ENCODE data around the gene LACC1. TPM values are rescaled to one million over a fixed set of nuclear protein-coding genes. Genes with fewer than 3 reads are reported as not detected.
A peak's percentile ranks its signal among the peaks of the same experiment; 100 is the strongest.

LACC1 gene
- total RNA-seq, 2 donors from 2014 or later, result 6.1 to 12.5 TPM

DNA sequence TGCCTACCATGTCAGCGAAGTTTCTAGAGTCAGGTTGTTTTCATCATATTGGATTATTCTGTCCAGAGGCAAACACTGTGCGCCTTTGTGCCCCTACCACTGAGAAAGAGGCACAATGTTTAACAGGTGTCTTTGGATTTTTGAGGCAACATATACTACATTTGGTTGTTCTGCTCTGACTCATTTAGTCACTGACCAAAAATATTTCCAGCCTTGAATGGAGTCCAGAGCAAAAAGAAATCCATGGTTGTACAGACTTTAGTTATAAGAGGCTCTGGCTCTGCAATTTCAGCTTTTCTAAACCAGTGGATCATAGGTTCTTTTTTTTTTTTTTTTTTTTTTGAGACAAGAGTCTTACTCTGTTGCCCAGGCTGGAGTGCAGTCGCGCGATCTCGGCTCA, 35.7 kb downstream of the LACC1 start:
- Histone ChIP-seq H3K36me3 (no peaks in the 10 kb centered on the region), H3K4me3 (no peak overlapping the region), H3K9me3 (no peaks in the 10 kb centered on the region), H3K27ac (no peak overlapping the region), H3K27me3 (replicated peaks; ENCODE audit: insufficient read depth) (no peaks in the 10 kb centered on the region), H3K4me1 (ENCODE audit: control insufficient read depth in 1 of 2, low read depth in 2 of 2) (peaks cover 5 to 24% of the 10 kb centered on the region in 2 donors)
- DNase-seq (ENCODE audit: low spot score) (no peak), ATAC-seq (ENCODE audit: insufficient number of reproducible peaks, low FRiP score, low read depth) (peak; percentile 70)
- TF ChIP-seq, protein P1, sequence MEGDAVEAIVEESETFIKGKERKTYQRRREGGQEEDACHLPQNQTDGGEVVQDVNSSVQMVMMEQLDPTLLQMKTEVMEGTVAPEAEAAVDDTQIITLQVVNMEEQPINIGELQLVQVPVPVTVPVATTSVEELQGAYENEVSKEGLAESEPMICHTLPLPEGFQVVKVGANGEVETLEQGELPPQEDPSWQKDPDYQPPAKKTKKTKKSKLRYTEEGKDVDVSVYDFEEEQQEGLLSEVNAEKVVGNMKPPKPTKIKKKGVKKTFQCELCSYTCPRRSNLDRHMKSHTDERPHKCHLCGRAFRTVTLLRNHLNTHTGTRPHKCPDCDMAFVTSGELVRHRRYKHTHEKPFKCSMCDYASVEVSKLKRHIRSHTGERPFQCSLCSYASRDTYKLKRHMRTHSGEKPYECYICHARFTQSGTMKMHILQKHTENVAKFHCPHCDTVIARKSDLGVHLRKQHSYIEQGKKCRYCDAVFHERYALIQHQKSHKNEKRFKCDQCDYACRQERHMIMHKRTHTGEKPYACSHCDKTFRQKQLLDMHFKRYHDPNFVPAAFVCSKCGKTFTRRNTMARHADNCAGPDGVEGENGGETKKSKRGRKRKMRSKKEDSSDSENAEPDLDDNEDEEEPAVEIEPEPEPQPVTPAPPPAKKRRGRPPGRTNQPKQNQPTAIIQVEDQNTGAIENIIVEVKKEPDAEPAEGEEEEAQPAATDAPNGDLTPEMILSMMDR (IDR thresholded peaks at IDR 0.05), result no peak

DNA sequence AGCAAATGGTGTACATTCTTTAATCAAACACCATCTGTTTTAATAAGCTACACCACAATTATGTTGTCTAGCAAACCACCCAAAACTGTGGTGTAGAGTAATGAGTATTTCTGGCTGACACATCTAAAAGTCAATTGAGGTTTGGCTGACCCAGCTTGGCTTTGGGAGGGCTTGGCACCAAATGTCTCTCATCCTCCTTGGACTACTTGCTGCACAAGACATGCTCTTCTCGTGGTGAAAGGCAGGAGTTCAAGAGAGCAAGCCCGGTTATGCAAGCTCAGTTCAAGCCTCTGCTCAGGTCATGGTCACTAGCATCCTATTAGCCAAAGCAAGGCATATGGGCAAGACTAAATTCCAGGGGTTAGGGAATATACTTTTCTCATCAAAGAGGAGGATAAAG, 37.1 kb downstream of the LACC1 start:
- no peak for ATAC-seq (ENCODE audit: insufficient number of reproducible peaks, low FRiP score, low read depth)
- Histone ChIP-seq H3K27me3 (replicated peaks; ENCODE audit: insufficient read depth) (no peaks in the 10 kb centered on the region), H3K4me3 (no peak overlapping the region), H3K9me3 (no peaks in the 10 kb centered on the region), H3K4me1 (ENCODE audit: control insufficient read depth in 1 of 2, low read depth in 2 of 2) (peaks cover 3 to 18% of the 10 kb centered on the region in 2 donors), H3K27ac (no peak overlapping the region), H3K36me3 (no peaks in the 10 kb centered on the region)
- TF ChIP-seq, protein P1 (IDR thresholded peaks at IDR 0.05), result no peak
- DNase-seq (ENCODE audit: low spot score), result no peak

DNA sequence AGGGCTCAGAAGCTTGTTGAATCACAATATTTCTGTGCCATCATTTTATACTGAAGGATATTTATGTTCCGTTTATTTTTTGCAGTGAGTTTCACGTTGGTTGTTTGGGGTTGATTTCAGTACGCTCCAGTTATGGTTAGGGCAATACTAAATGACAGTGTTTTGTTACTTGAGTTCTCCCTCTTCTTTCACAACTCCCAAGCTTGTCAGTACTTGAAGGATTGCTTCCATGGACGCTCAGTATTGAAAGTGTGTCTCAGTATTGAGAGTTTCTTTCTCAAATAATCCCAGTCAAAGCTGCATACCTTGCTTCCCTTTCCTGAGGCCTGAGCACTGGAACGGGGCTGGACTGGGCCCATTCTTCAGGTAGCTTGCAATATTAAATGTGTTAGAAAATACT, 38.9 kb downstream of the LACC1 start:
- no peak overlapping the region for H3K27ac ChIP-seq
- TF ChIP-seq, protein P1 (IDR thresholded peaks at IDR 0.05), result no peak
- no peak for ATAC-seq (ENCODE audit: insufficient number of reproducible peaks, low FRiP score, low read depth)
- no peaks in the 10 kb centered on the region for H3K36me3 ChIP-seq
- no peaks in the 10 kb centered on the region for H3K27me3 ChIP-seq (replicated peaks; ENCODE audit: insufficient read depth)
- H3K4me3 ChIP-seq, result no peak overlapping the region
- H3K4me1 ChIP-seq (ENCODE audit: control insufficient read depth in 1 of 2, low read depth in 2 of 2), result peaks cover 2 to 13% of the 10 kb centered on the region in 2 donors
- no peaks in the 10 kb centered on the region for H3K9me3 ChIP-seq
- DNase-seq (ENCODE audit: low spot score), result no peak

DNA sequence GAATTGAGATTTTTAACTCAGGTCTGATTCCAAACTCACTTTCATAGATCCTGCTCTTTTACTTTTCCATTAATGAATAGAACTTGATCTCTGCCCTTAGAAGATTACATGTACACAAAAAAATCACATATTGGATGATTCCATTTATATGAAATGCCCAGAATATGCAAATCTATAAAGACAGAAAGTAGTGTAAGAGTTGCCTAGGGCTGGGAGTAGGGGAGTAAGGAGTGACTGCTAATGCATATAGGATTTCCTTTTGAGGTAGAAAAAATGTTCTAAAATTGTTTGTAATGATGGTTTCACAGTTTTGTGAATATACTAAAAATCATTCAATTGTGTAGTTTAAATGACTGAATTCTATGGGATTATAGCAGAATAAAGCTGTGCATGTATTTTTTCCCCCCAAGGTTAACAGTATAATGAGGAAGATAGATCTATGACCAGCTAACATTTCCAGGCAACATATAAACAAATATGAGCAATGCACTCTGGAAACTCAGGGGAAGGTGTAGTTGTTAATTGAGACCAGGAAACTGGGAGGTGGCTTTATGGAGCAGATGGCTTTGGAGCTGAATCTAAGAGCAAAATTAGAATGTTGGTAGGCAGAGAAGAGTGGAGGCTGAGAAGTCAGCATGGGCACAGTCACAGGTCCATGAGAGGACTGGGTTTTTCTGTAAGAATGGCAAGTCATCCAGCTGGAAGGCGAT, 41.4 kb downstream of the LACC1 start:
- no peak for ATAC-seq (ENCODE audit: insufficient number of reproducible peaks, low FRiP score, low read depth)
- no peaks in the 10 kb centered on the region for H3K9me3 ChIP-seq
- TF ChIP-seq, protein P1 (IDR thresholded peaks at IDR 0.05), result no peak
- H3K36me3 ChIP-seq, result no peaks in the 10 kb centered on the region
- H3K4me3 ChIP-seq, result no peak overlapping the region
- no peak overlapping the region for H3K27ac ChIP-seq
- H3K27me3 ChIP-seq (replicated peaks; ENCODE audit: insufficient read depth), result no peaks in the 10 kb centered on the region
- no peak for DNase-seq (ENCODE audit: low spot score)
- H3K4me1 ChIP-seq (ENCODE audit: control insufficient read depth in 1 of 2, low read depth in 2 of 2), result no peaks in the 10 kb centered on the region

DNA sequence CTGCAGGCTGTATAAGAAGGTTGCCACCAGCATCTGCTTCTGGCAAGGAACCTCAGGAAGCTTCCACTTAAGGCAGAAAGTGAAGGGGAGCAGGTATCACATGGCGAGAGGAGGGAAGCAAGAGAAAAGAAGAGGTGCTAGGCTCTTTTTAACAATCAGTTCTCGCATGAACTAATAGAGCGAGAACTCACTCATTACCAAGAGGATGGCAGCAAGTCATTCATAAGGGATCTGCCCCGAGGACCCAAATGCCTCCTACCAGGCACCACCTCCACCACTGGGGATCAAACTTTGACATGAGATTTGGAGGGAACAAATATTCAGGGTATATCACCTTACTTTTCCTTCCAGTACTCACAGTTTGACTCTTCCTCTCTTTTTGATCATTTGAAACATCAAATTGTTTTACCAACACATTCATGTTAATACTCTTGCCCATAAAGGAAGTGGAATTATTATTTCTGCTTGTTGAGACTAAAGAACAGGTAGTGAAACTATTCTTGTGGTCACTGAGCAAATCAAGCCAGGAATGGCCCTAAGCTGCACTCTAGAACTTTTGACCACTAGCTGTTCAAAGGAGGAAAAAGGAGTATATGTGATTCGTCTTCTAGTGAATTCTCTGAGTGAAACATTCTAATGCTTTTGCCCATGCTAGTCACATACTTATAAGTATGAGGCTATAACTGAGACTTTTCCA, 45.0 kb downstream of the LACC1 start:
- Histone ChIP-seq H3K27ac (no peak overlapping the region), H3K4me3 (no peak overlapping the region), H3K36me3 (no peaks in the 10 kb centered on the region), H3K4me1 (ENCODE audit: control insufficient read depth in 1 of 2, low read depth in 2 of 2) (no peaks in the 10 kb centered on the region), H3K9me3 (no peaks in the 10 kb centered on the region), H3K27me3 (replicated peaks; ENCODE audit: insufficient read depth) (no peaks in the 10 kb centered on the region)
- ATAC-seq (ENCODE audit: insufficient number of reproducible peaks, low FRiP score, low read depth) (no peak), DNase-seq (ENCODE audit: low spot score) (no peak)
- TF ChIP-seq, protein P1 (IDR thresholded peaks at IDR 0.05), result no peak

Data from thoracic aorta (tissue), 2 donors.